Left cardiac atrium (tissue), 2 donors: ENCODE results near the gene SSTR1. TPM values are rescaled to one million over a fixed set of nuclear protein-coding genes. Genes with fewer than 3 reads are reported as not detected.

Source experiments
- total RNA-seq, 2 donors: library from RNA; stranded (reverse); fragmentation: NEBNext Ultra II Directional; extraction: Animal tissue kit (Norgen Biotek cat#: 25700); gene quantifications; one replicate each; pipeline ENCODE4 v1.2.1, GENCODE V29; 2021
- donor health status: DM: no; HTN: yes; CAD: no; lungs with severe emphysema.
- donor health status: DM: yes; HTN: yes; CAD: no.

The SSTR1 gene
- total RNA-seq, 2 donors from 2014 or later: 1.0 to 1.3 TPM

Other genes starting within 250 kb of the SSTR1 start
- 10 to 100 TPM; 31.8 to 47.4 TPM for gene CLEC14A, start 48.2 kb downstream of the SSTR1 start, total RNA-seq